Measurements from ENCODE around the gene CCM2. TPM values are rescaled to one million over a fixed set of nuclear protein-coding genes. Genes with fewer than 3 reads are reported as not detected.

Gene CCM2
- total and polyA plus RNA-seq, 2 of the 8 experiments (the other 6 are each of a cell fraction or from before 2014, with no cell fraction given), result 31.6 to 41.2 TPM

- TF ChIP-seq RAD21 (IDR thresholded peaks at IDR 0.05 in 1 of 2, conservative IDR thresholded peaks at IDR 0.05 in 1 of 2; ENCODE audit: low read depth in 2 of 2, low read length in 2 of 2), result no peak
- TF ChIP-seq ATF2 (IDR thresholded peaks at IDR 0.05; ENCODE audit: low read length), result no peak
- TF ChIP-seq RXRA (IDR thresholded peaks at IDR 0.05; ENCODE audit: insufficient read depth, low read depth, low read length), result no peak
- no peak for TF ChIP-seq POLR2A (IDR thresholded peaks at IDR 0.05; ENCODE audit: control extremely low read depth in 1 of 2, low read depth in 2 of 2, low read length in 2 of 2)
- no peak for TF ChIP-seq SRF (IDR thresholded peaks at IDR 0.05; ENCODE audit: low read depth, low read length)
- no peak for TF ChIP-seq BACH1 (IDR thresholded peaks at IDR 0.05; ENCODE audit: low read length)
- TF ChIP-seq POU5F1 (IDR thresholded peaks at IDR 0.05; ENCODE audit: low read depth, low read length), result no peak
- TF ChIP-seq ZNF274 (IDR thresholded peaks at IDR 0.05; ENCODE audit: borderline replicate concordance, extremely low read depth, low read length), result no peak
- TF ChIP-seq SIN3A (conservative IDR thresholded peaks at IDR 0.05 in 1 of 2, IDR thresholded peaks at IDR 0.05 in 1 of 2; ENCODE audit: low read depth in 1 of 2, low read length in 2 of 2), result no peak
These were observed 104.2 kb downstream of the CCM2 start (continued) for GRCh38 chr7:45103958-45104843.

Measured in H1 (cell line).